Sigmoid colon (tissue), 3 donors: Measurements from ENCODE around the gene TTC33.

ENCODE experiments used
- POLR2A ChIP-seq, 2 donors: fragments of 450-650 bp; IDR thresholded peaks; one replicate each; pipeline ENCODE4 v1.6.1; 2016; ENCODE audit warnings: antibody characterized with exemption in 2 of 2, mild to moderate bottlenecking in 2 of 2, moderate library complexity in 2 of 2
- TF ChIP-seq, protein P1 (sequence below), 4 experiments: fragments of 450-650 bp in 3 of 4; fragments of 200-600 bp in 1 of 4; IDR thresholded peaks; one replicate each; pipeline ENCODE4 v1.5.1; 2016 to 2019; ENCODE audit warnings: antibody characterized with exemption in 4 of 4, mild to moderate bottlenecking in 3 of 4, moderate library complexity in 2 of 4

DNA sequence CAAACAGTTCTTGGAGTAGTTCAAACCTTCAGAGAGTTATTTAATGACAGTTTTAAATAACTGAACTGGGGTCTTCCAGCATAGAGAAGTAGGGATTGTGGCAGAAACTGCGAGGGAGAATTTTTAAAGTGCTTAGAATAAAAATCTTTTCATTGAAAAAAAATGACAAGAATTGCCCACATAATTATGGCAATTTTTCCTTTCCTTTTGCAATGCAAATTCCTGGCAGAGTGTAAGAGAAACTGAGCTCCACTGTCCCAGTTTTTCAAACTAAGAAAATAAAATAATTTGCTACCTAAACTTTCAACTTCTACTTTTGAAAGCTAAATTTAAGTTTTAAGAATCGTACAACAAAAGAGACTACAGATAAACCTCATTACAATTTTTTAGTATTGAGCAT lies 78.3 kb downstream of the TTC33 start:
- TF ChIP-seq, protein P1, sequence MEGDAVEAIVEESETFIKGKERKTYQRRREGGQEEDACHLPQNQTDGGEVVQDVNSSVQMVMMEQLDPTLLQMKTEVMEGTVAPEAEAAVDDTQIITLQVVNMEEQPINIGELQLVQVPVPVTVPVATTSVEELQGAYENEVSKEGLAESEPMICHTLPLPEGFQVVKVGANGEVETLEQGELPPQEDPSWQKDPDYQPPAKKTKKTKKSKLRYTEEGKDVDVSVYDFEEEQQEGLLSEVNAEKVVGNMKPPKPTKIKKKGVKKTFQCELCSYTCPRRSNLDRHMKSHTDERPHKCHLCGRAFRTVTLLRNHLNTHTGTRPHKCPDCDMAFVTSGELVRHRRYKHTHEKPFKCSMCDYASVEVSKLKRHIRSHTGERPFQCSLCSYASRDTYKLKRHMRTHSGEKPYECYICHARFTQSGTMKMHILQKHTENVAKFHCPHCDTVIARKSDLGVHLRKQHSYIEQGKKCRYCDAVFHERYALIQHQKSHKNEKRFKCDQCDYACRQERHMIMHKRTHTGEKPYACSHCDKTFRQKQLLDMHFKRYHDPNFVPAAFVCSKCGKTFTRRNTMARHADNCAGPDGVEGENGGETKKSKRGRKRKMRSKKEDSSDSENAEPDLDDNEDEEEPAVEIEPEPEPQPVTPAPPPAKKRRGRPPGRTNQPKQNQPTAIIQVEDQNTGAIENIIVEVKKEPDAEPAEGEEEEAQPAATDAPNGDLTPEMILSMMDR (IDR thresholded peaks at IDR 0.05), result no peak
- no peak for TF ChIP-seq POLR2A (IDR thresholded peaks at IDR 0.05)
